GM19238 (cell line): Measurements from ENCODE around the gene CCNDBP1.
"Not testable (repeated sequence)": the region's sequence is repeated elsewhere in the genome, so short reads cannot be mapped to it uniquely, and the experiment has no call there.

Experiments
- DNase-seq: peaks from one replicate; pipeline ENCODE4 v3.0.0; 2011; ENCODE audit warnings: low spot score; ENCODE audit not compliant: insufficient read length

Gene CCNDBP1, protein sequence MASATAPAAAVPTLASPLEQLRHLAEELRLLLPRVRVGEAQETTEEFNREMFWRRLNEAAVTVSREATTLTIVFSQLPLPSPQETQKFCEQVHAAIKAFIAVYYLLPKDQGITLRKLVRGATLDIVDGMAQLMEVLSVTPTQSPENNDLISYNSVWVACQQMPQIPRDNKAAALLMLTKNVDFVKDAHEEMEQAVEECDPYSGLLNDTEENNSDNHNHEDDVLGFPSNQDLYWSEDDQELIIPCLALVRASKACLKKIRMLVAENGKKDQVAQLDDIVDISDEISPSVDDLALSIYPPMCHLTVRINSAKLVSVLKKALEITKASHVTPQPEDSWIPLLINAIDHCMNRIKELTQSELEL

GRCh38 chr15:43185157-43186002 is at the start of gene CCNDBP1:
TSS of gene CCNDBP1 (plus strand) at chr15:43185403. CDS start at chr15:43185499, 96 bp downstream.
- peak; percentile 98 for DNase-seq

DNA sequence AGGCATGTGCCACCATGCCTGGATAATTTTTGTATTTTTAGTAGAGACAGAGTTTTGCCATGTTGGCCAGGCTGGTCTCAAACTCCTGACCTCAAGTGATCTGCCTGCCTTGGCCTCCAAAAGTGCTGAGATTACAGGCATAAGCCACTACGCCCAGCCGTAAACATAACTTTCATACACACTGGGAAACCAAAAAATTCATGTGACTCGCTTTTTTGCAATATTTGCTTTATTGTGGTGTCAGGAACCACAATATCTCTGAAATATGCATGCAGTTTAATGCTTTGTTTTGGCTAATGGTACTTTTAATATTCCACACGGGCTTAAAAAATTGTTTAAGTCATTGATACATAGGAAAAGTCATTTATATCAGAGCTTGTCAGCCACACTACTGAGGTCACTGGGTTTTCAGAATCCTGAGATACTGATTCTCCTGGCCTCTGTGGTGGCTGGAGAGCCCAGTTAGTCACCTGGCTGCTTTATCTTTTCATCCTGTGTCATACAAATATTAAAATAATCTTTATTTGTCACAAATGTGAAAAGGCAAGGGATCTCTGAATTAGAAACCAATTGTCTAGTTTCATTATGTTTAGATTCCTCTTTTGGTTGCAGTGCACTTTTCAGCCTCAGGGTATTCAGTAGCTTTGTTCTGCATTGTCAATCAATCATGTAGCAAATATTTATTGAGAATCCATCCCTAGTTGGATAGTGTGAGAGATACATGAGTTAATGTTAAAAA is 41.8 kb upstream of the CCNDBP1 start:
- no peak for DNase-seq

DNA sequence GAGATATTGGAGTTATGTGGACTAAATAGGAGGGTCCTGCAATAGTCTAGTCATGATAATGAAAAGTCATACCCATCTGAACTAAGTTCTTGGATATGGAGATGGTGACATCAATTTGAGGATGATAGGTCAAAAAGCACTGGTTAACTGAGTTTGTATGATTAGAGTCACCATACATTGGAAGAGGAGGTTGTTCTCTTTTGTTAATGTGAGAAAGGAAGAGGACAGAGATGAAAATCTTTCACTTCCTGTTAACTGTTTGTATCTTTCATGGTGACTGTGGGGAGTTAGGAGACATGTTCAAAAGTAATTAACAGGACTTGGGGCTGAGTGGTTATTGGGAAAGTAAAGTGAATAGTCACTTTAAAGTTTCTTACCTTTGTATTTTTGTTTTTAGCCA is 40.7 kb upstream of the CCNDBP1 start:
- DNase-seq = no peak

- DNase-seq = no peak
Observed at GRCh38 chr15:43146184-43146583, 39.0 kb upstream of the CCNDBP1 start.

GRCh38 chr15:43150191-43150929 is 34.8 kb upstream of the CCNDBP1 start:
- no peak for DNase-seq

DNA sequence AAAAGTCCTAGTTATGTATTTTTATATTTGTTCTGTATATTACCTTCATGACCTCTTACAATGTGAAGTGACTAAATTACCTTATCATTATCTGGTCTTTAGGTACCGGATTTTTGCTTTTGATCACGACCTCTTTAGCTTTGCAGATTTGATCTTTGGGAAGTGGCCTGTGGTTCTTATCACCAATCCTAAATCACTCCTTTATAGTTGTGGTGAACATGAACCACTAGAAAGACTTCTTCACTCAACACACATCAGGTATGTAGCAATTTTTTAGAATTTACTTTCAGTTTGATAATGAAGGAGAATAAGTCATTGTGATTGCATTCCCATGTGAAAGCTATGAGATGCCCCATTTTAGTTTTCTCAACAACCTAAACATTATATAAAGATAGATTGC is 33.5 kb upstream of the CCNDBP1 start:
- DNase-seq = no peak

DNA sequence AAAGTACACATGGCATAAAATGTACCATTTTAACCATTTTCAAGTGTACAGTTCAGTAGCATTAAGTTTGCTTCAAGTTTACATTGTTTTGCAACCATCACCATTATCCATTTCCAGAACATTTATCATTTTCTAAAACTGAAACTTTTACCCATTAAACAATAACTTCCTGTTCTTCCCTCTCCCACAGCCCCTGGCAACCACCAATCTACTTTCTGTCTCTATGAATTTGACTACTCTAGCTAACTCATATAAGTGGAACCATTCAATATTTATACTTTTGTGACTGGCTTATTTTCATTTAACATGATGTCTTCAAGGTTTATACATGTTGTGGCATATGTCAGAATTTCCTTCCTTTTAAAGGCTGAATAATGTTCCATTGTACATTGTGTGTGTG is 31.9 kb upstream of the CCNDBP1 start:
- no peak for DNase-seq

GRCh38 chr15:43165801-43166325 is 19.3 kb upstream of the CCNDBP1 start:
- no peak for DNase-seq

- DNase-seq = not testable (repeated sequence)
Observed at GRCh38 chr15:43167261-43167660, 17.9 kb upstream of the CCNDBP1 start.

DNA sequence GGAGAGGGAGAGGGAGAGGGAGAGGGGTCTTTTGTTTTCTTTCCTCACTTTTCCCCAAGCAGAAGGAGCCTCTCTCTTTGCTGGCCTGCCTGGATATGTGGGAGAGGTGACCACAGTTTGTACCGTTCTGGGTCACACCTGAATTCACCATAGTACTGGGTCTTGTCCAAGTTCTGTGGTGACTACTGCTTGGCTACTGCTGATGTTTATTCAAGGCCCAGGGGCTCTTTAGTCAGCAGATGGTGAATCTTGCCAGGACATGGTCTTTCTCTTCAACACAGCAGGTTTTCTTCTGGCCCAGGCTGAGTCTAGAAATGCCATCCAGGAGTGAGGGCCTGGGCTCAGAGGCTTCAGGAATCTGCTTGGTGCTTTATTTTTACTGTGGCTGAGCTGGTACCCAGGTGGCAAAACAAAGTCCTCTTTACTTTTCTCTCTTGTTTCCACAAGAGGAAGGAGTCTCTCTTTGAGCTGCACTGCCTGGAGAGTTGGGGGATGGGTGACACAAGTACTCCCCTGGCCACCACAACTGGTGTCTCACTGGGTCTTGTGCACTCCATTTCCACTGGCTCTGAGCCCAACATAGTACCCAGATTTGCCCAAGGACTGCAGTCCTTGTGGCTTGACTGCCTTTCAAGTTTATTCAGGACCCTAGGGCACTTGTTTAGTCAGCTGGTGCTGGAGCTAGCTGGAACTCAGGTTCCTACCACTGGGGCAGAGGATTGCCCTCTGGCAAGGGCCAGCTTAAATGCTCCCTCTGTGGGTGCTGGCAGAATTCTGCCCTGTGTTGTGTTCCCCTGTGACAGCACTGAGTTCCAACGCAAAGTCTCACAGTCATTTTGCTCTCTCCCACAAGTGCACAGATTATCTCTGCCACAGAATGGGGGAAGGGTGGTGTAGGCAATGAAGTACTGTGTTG is 16.8 kb upstream of the CCNDBP1 start:
- no peak for DNase-seq

DNA sequence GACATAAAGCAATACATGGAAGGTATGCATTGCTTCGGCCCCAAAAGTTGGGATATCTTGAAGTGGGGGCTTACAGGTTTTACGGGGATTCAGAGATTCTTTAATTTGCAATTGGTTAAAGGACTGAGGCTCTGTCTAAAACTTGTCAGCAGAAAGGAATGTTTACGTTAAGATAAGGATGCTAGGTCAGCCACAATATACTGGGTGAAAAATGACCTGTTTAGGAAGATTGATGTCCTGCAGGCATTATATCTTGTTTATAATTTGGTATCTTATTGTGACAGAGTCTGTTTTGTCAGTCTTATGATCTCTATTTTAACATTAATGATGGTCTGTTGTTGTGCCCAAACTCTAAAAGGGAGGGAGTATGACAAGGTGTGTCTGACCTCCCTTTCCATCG is 15.3 kb upstream of the CCNDBP1 start:
- DNase-seq = no peak

- DNase-seq = not testable (repeated sequence)
Observed at GRCh38 chr15:43175656-43176309, 9.4 kb upstream of the CCNDBP1 start.

DNA sequence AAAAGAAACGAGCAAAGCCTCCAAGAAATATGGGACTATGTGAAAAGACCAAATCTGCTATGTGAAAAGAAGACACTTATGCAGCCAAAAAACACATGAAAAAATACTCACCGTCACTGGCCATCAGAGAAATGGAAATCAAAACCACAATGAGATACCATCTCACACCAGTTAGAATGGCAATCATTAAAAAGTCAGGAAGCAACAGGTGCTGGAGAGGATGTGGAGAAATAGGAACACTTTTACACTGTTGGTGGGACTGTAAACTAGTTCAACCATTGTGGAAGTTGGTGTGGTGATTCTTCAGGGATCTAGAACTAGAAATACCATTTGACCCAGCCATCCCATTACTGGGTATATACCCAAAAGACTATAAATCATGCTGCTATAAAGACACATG is 8.1 kb upstream of the CCNDBP1 start:
- not testable (repeated sequence) for DNase-seq

GRCh38 chr15:43183270-43183669 is 1.9 kb upstream of the CCNDBP1 start:
- DNase-seq = no peak

- no peak for DNase-seq
Observed at GRCh38 chr15:43184407-43185124, 637 bp upstream of the CCNDBP1 start.

GRCh38 chr15:43186003-43186353 is 775 bp downstream of the CCNDBP1 start:
- DNase-seq = peak; percentile 32

DNA sequence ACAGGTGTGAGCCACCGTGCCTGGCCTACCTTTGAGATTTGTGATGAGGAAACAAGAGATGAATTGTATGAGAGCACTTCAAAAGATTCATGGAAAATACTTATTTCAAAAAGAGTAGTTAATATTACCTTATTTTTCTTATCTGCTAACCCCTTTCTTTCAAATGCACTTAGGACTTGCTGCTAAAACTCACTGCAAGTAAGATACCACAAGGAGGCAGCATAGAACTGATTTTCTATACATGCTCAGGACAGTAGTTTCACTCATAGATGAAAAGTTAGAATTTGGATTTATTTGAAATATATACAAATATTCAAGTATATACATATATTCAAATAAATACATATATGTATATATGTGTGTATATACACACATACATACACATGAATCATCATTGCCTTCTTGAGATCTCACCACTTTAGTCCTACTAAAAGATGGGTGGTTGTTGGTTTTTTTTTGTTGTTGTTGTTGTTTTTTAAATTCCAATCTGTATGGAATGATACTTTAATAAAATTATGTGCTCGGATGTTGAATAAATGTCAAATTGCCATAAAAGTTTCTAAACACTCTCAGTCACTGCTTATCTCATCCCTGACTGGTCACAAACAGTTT is 2.4 kb downstream of the CCNDBP1 start:
- DNase-seq = no peak

GRCh38 chr15:43189296-43189695 is 4.1 kb downstream of the CCNDBP1 start:
- DNase-seq = no peak
